A549 (cell line): ENCODE results near the gene XYLT1. TPM values are rescaled to one million over a fixed set of nuclear protein-coding genes. Genes with fewer than 3 reads are reported as not detected.

Source experiments
- ATAC-seq, 2 experiments: fragments of 200-7000 bp in 1 of 2; fragments of >200 bp in 1 of 2; cut with Nextera tagmentation in 1 of 2; cut with Tn5 transposase in 1 of 2; 3 replicates each; pipeline versions ENCODE4 v1.8.0 to v1.9.1; 2018 to 2020; ENCODE audit warnings: mild to moderate bottlenecking in 1 of 2, moderate library complexity in 1 of 2
- CTCF ChIA-PET: fragments of 300-600 bp; sonication (Branson Sonifier 250); formaldehyde crosslinking; extraction: SDS; loops from one replicate; lab custom pipeline; 2021; ENCODE audit warnings: antibody characterized with exemption, inconsistent platforms; lab: Yijun Ruan, JAX
- POLR2A ChIA-PET: fragments of 350-600 bp; formaldehyde crosslinking; extraction: SDS; loops from one replicate; lab custom pipeline; 2021; ENCODE audit warnings: antibody characterized with exemption, inconsistent platforms; lab: Yijun Ruan, JAX
- DNase-seq, 2 experiments: peaks; one replicate each; pipeline versions ENCODE4 v3.0.0 to v3.0.0-alpha.2; 2011 to 2016; ENCODE audit warnings: low read depth in 1 of 2, low spot score in 1 of 2
- FAIRE-seq: peaks from 2 replicates; lab custom pipeline; 2011; peaks lifted over from hg19 to GRCh38; lab: Jason Lieb, UNC
- H3K27ac ChIP-seq, 2 experiments: fragments of >200 bp; sonication (Bioruptor Twin); formaldehyde crosslinking; 3 replicates each; pipeline ENCODE4 v1.5.1; 2016 to 2017
- H3K4me1 ChIP-seq: fragments of >200 bp; sonication (Bioruptor Twin); formaldehyde crosslinking; 3 replicates; pipeline ENCODE4 v1.6.1; 2016
- H3K4me2 ChIP-seq: fragments of >200 bp; sonication (Bioruptor Twin); formaldehyde crosslinking; 3 replicates; pipeline ENCODE4 v1.6.1; 2016
- H3K4me3 ChIP-seq: fragments of >200 bp; sonication (Bioruptor Twin); formaldehyde crosslinking; 3 replicates; pipeline ENCODE4 v1.5.1; 2016
- H3K9me3 ChIP-seq: fragments of >200 bp; sonication (Bioruptor Twin); formaldehyde crosslinking; 3 replicates; pipeline ENCODE4 v1.6.1; 2016
- CHD4 ChIP-seq: fragments of 200-600 bp; sonication (generic); IDR thresholded peaks from 2 replicates; pipeline ENCODE4 v1.6.1; 2016; ENCODE audit warnings: antibody characterized with exemption, mild to moderate bottlenecking, borderline replicate concordance
- EHMT2 ChIP-seq: fragments of 200-600 bp; sonication (generic); IDR thresholded peaks from 2 replicates; pipeline ENCODE4 v1.6.1; 2016; ENCODE audit warnings: antibody characterized with exemption, low read depth, mild to moderate bottlenecking, moderate library complexity
- HDAC2 ChIP-seq: fragments of 200-600 bp; sonication (generic); IDR thresholded peaks from 2 replicates; pipeline ENCODE4 v1.6.1; 2016
- HOXB13 ChIP-seq: fragments of 250-450 bp; sonication (Bioruptor Pico); IDR thresholded peaks from 2 replicates; pipeline ENCODE4 v1.5.0; 2020; ENCODE audit warnings: low read depth, mild to moderate bottlenecking, moderate library complexity
- JUN ChIP-seq, 2 experiments: fragments of >200 bp; sonication (Bioruptor Twin); formaldehyde crosslinking; IDR thresholded peaks; 2 replicates in 1 of 2; 3 replicates in 1 of 2; pipeline ENCODE4 v1.6.1; 2016 to 2017
- KDM1A ChIP-seq: fragments of 200-600 bp; sonication (generic); IDR thresholded peaks from 2 replicates; pipeline ENCODE4 v1.6.1; 2016; ENCODE audit warnings: low read depth, mild to moderate bottlenecking
- NR3C1 ChIP-seq: fragments of >200 bp; sonication (Bioruptor Twin); formaldehyde crosslinking; IDR thresholded peaks from 3 replicates; pipeline ENCODE4 v1.6.1; 2017
- POLR2A ChIP-seq: IDR thresholded peaks from 2 replicates; pipeline ENCODE4 v1.6.1; 2012; ENCODE audit warnings: mild to moderate bottlenecking, low read length
- RCOR1 ChIP-seq: fragments of 150-350 bp; IDR thresholded peaks from 2 replicates; pipeline ENCODE4 v1.6.1; 2014; ENCODE audit warnings: antibody characterized with exemption, low read length, low read depth
- TP53 ChIP-seq: fragments of 250-450 bp; sonication (Bioruptor Pico); IDR thresholded peaks from 2 replicates; pipeline ENCODE4 v1.5.0; 2021; ENCODE audit warnings: mild to moderate bottlenecking, moderate library complexity
- WGBS: methylation state at CpG from one replicate; pipeline ENCODE4 v1.1.6; 2017; ENCODE audit errors: missing lambda C conversion rate; 5-methylcytosine and 5-hydroxymethylcytosine counted together
- polyA plus RNA-seq, 4 experiments: library from polyadenylated mRNA; depleted of rRNA in 3 of 4; stranded (reverse); fragments of >200 nt; fragmentation: RNase III in 1 of 4; extraction: RNeasy Plus Mini Kit Qiagen cat#74134 plus additional on column Dnase treatment in 1 of 4; gene quantifications; 2 replicates in 3 of 4; 3 replicates in 1 of 4; pipeline ENCODE4 v1.2.3, GENCODE V29; 2011 to 2017
- TF ChIP-seq, protein P1 (sequence below): fragments of 250-450 bp; sonication (Bioruptor Pico); IDR thresholded peaks from 2 replicates; pipeline ENCODE4 v1.5.0; 2020; ENCODE audit warnings: low read depth, mild to moderate bottlenecking, moderate library complexity
- TF ChIP-seq, protein P2 (sequence below): fragments of 250-450 bp; sonication (Bioruptor Pico); IDR thresholded peaks from 2 replicates; pipeline ENCODE4 v1.5.0; 2021; ENCODE audit warnings: mild to moderate bottlenecking, moderate library complexity, borderline replicate concordance
- TF ChIP-seq, protein P3 (sequence below): IDR thresholded peaks from 2 replicates; pipeline ENCODE4 v1.6.1; 2012; ENCODE audit warnings: low read depth, borderline replicate concordance
- TF ChIP-seq, protein P4 (sequence below): fragments of 200-600 bp; sonication (generic); IDR thresholded peaks from 2 replicates; pipeline ENCODE4 v1.6.1; 2016; ENCODE audit warnings: antibody characterized with exemption, mild to moderate bottlenecking, moderate library complexity

Gene XYLT1
- polyA plus RNA-seq, 2 of the 4 experiments (the other 2 are of a cell fraction), result 0.78 to 0.88 TPM

DNA sequence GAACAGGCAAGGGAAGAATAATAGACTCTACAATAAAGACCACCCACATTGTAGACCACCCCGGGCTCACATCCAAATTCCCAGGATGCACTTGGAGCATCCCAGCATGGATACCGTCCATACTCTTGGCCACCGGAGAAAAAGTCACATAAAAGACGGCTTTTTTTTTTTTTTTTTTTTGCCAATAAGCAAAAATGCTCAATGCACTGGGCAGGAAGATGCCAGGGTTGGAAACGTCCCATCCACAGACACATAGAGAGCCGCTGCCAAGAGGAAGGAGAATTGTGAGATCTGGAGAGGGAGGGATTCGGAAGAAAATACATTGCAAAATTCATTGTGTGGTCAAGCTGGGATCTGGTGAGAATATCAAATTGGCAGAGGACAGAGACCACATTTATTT, 286.7 kb downstream of the XYLT1 start:
- H3K4me3 ChIP-seq, result no peak overlapping the region
- no peak overlapping the region for H3K27ac ChIP-seq
- POLR2A ChIA-PET, result no interaction called here
- CTCF ChIA-PET, result no interaction called here
- 29% methylated on average over 7 of the region's 7 CpGs for WGBS
- no peaks in the 10 kb centered on the region for H3K9me3 ChIP-seq
- no peak overlapping the region for H3K4me2 ChIP-seq
- TF ChIP-seq, protein P1, sequence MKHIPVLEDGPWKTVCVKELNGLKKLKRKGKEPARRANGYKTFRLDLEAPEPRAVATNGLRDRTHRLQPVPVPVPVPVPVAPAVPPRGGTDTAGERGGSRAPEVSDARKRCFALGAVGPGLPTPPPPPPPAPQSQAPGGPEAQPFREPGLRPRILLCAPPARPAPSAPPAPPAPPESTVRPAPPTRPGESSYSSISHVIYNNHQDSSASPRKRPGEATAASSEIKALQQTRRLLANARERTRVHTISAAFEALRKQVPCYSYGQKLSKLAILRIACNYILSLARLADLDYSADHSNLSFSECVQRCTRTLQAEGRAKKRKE, result no peak
- TF ChIP-seq, protein P2, sequence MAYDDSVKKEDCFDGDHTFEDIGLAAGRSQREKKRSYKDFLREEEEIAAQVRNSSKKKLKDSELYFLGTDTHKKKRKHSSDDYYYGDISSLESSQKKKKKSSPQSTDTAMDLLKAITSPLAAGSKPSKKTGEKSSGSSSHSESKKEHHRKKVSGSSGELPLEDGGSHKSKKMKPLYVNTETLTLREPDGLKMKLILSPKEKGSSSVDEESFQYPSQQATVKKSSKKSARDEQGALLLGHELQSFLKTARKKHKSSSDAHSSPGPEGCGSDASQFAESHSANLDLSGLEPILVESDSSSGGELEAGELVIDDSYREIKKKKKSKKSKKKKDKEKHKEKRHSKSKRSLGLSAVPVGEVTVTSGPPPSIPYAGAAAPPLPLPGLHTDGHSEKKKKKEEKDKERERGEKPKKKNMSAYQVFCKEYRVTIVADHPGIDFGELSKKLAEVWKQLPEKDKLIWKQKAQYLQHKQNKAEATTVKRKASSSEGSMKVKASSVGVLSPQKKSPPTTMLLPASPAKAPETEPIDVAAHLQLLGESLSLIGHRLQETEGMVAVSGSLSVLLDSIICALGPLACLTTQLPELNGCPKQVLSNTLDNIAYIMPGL (CRISPR knock-in tag), result no peak
- TF ChIP-seq EHMT2 (no peak), POLR2A (no peak), KDM1A (no peak), HDAC2 (no peak), HOXB13 (no peak), TP53 (no peak), NR3C1 (no peak), RCOR1 (no peak), CHD4 (no peak), JUN (IDR thresholded peaks at IDR 0.05) (no peak)
- TF ChIP-seq, protein P3, sequence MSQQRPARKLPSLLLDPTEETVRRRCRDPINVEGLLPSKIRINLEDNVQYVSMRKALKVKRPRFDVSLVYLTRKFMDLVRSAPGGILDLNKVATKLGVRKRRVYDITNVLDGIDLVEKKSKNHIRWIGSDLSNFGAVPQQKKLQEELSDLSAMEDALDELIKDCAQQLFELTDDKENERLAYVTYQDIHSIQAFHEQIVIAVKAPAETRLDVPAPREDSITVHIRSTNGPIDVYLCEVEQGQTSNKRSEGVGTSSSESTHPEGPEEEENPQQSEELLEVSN, result no peak
- no peaks in the 10 kb centered on the region for H3K4me1 ChIP-seq
- no peak for ATAC-seq
- FAIRE-seq, result no peak
- DNase-seq, result no peak

DNA sequence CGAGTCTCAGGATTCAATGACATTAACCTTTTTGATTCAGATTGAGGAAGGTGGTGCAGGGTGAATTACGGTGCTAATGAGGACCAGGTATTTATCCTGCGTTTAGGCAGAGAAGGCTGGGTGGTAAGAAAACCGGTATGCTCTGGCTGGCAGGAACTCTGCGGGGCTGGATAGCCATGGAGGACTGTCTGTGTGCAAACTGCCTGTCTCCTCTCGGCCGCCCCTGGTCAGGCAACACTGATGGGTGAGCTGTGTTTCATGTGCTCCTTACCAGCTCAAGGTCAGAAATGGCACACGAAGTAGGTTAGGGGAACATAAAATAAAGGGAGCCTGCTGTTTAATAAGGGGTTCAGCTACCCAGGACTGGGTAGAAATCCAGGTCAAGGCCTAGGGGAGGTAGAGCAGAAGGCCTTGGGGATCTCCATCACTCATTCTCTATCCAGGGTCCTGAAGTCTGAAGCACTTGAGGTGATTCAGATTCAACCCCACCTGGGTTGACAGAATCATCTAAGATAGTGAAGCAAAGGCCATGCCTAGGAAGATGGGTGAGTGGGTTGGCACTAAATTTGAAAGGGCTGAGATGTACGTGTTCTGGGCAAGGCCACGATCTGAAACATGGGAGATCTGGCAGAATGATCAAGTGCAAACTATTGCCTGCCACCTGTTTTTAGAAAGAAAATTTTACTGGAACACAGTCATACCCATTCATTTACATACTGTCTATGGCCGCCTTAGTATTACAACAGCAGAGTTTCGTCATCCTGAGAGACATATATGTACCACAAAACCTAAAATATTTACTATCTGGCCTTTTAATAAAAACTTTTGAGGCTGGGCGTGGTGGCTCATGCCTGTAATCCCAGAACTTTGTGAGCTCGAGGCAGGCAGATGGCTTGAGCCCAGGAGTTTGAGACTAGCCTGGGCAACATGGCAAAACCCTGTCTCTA, 292.5 kb downstream of the XYLT1 start:
- ATAC-seq (no peak), DNase-seq (no peak), FAIRE-seq (no peak)
- Histone ChIP-seq H3K27ac (no peak overlapping the region), H3K9me3 (no peaks in the 10 kb centered on the region), H3K4me3 (no peak overlapping the region), H3K4me1 (no peaks in the 10 kb centered on the region), H3K4me2 (no peak overlapping the region)
- CTCF ChIA-PET, result no interaction called here
- no peak for TF ChIP-seq JUN (IDR thresholded peaks at IDR 0.05)
- TF ChIP-seq, protein P4, sequence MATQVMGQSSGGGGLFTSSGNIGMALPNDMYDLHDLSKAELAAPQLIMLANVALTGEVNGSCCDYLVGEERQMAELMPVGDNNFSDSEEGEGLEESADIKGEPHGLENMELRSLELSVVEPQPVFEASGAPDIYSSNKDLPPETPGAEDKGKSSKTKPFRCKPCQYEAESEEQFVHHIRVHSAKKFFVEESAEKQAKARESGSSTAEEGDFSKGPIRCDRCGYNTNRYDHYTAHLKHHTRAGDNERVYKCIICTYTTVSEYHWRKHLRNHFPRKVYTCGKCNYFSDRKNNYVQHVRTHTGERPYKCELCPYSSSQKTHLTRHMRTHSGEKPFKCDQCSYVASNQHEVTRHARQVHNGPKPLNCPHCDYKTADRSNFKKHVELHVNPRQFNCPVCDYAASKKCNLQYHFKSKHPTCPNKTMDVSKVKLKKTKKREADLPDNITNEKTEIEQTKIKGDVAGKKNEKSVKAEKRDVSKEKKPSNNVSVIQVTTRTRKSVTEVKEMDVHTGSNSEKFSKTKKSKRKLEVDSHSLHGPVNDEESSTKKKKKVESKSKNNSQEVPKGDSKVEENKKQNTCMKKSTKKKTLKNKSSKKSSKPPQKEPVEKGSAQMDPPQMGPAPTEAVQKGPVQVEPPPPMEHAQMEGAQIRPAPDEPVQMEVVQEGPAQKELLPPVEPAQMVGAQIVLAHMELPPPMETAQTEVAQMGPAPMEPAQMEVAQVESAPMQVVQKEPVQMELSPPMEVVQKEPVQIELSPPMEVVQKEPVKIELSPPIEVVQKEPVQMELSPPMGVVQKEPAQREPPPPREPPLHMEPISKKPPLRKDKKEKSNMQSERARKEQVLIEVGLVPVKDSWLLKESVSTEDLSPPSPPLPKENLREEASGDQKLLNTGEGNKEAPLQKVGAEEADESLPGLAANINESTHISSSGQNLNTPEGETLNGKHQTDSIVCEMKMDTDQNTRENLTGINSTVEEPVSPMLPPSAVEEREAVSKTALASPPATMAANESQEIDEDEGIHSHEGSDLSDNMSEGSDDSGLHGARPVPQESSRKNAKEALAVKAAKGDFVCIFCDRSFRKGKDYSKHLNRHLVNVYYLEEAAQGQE, result peak; percentile 70; the same call in 1 of the 2 replicates
- POLR2A ChIA-PET, result no interaction called here
- 14% methylated on average over 14 of the region's 14 CpGs for WGBS
